A549 (cell line): ENCODE results near the gene WDR72.

ENCODE experiments used
- CTCF ChIP-seq: fragments of >200 bp; sonication (Bioruptor Twin); formaldehyde crosslinking; IDR thresholded peaks from 3 replicates; pipeline ENCODE4 v1.5.1; 2016
- HEYL ChIP-seq: fragments of 250-450 bp; sonication (Bioruptor Pico); IDR thresholded peaks from 2 replicates; pipeline ENCODE4 v1.8.0; 2021; ENCODE audit warnings: mild to moderate bottlenecking, moderate library complexity
- MAX ChIP-seq: IDR thresholded peaks from 2 replicates; pipeline ENCODE4 v1.6.1; 2012
- NR3C1 ChIP-seq: fragments of >200 bp; sonication (Bioruptor Twin); formaldehyde crosslinking; IDR thresholded peaks from 3 replicates; pipeline ENCODE4 v1.6.1; 2017
- PBX3 ChIP-seq: IDR thresholded peaks from 2 replicates; pipeline ENCODE4 v1.6.1; 2012
- POLR2A ChIP-seq: IDR thresholded peaks from 2 replicates; pipeline ENCODE4 v1.6.1; 2012; ENCODE audit warnings: mild to moderate bottlenecking, low read length
- POLR2AphosphoS2 ChIP-seq: conservative IDR thresholded peaks from 2 replicates; pipeline ENCODE4 v1.6.1; 2012; ENCODE audit warnings: low read length, improper control_type of control experiment, inconsistent platforms
- RAD21 ChIP-seq, 2 experiments: fragments of >200 bp in 1 of 2; sonication (Bioruptor Twin) in 1 of 2; formaldehyde crosslinking in 1 of 2; IDR thresholded peaks in 1 of 2; conservative IDR thresholded peaks in 1 of 2; 2 replicates in 1 of 2; 3 replicates in 1 of 2; pipeline ENCODE4 v1.6.1; 2012 to 2018; ENCODE audit warnings: inconsistent platforms in 1 of 2
- REST ChIP-seq: fragments of 200-600 bp; sonication (generic); IDR thresholded peaks from 2 replicates; pipeline ENCODE4 v1.6.1; 2016; ENCODE audit warnings: antibody characterized with exemption, mild to moderate bottlenecking, moderate library complexity

- TF ChIP-seq MAX: no peak
- TF ChIP-seq CTCF: no peak
- no peak for TF ChIP-seq HEYL (CRISPR knock-in tag)
- TF ChIP-seq POLR2A: no peak
- TF ChIP-seq REST: no peak
- TF ChIP-seq POLR2AphosphoS2: no peak
- no peak for TF ChIP-seq PBX3
- TF ChIP-seq NR3C1: no peak
- TF ChIP-seq RAD21 (conservative IDR thresholded peaks at IDR 0.05 in 1 of 2, IDR thresholded peaks at IDR 0.05 in 1 of 2): no peak
Observed at GRCh38 chr15:53694476-53694874, 65.0 kb downstream of the WDR72 start.
